Naive thymus-derived CD4-positive, alpha-beta T cell (primary cell): Measurements from ENCODE around the gene SCAND1. TPM values are rescaled to one million over a fixed set of nuclear protein-coding genes. Genes with fewer than 3 reads are reported as not detected.
"Not testable (repeated sequence)": the region's sequence is repeated elsewhere in the genome, so short reads cannot be mapped to it uniquely, and the experiment has no call there.

Experiments used
- ATAC-seq: fragments of 150-1000 bp; cut with Tn5 transposase; 2 replicates; pipeline ENCODE4 v1.10.0; 2021; ENCODE audit warnings: mild to moderate bottlenecking, moderate library complexity
- CTCF ChIA-PET: fragments of 350-600 bp; sonication (Branson Sonifier 250); formaldehyde crosslinking; loops from one replicate; lab custom pipeline; 2021; ENCODE audit warnings: antibody characterized with exemption; lab: Charles Lee
- POLR2A ChIA-PET: fragments of 350-600 bp; sonication (Branson Sonifier 250); formaldehyde crosslinking; loops from one replicate; lab custom pipeline; 2021; ENCODE audit warnings: antibody characterized with exemption, inconsistent platforms; lab: Charles Lee
- DNase-seq, 9 donors: peaks; one replicate each; pipeline versions ENCODE4 v3.0.0 to v3.0.0-alpha.2; 2020 to 2022; ENCODE audit warnings: mixed read lengths in 1 of 9
- H3K27ac ChIP-seq: one replicate; pipeline ENCODE4 v1.7.0; 2013; ENCODE audit warnings: mild to moderate bottlenecking, low read depth, low read length, moderate library complexity
- H3K27me3 ChIP-seq, 2 donors: one replicate each; pipeline ENCODE4 v1.7.0; 2013; ENCODE audit warnings: low read length in 2 of 2, mild to moderate bottlenecking in 2 of 2, moderate library complexity in 2 of 2; ENCODE audit not compliant: control insufficient read depth in 2 of 2, insufficient read depth in 2 of 2
- H3K36me3 ChIP-seq, 3 experiments: 1 replicate in 2 of 3; 2 replicates in 1 of 3; pipeline ENCODE4 v1.7.0; 2013; ENCODE audit warnings: low read length in 3 of 3, mild to moderate bottlenecking in 3 of 3, moderate library complexity in 1 of 3; ENCODE audit not compliant: insufficient read depth in 3 of 3, control insufficient read depth in 2 of 3
- H3K4me1 ChIP-seq, 2 donors: one replicate each; pipeline ENCODE4 v1.7.0; 2013; ENCODE audit warnings: low read length in 2 of 2, mild to moderate bottlenecking in 2 of 2, moderate library complexity in 1 of 2; ENCODE audit not compliant: control insufficient read depth in 2 of 2, insufficient read depth in 2 of 2
- H3K4me3 ChIP-seq: 2 replicates; pipeline ENCODE4 v1.7.0; 2013; ENCODE audit warnings: mild to moderate bottlenecking, low read length
- H3K9me3 ChIP-seq, 3 experiments: 1 replicate in 2 of 3; 2 replicates in 1 of 3; pipeline ENCODE4 v1.7.0; 2013; ENCODE audit warnings: low read length in 3 of 3; ENCODE audit not compliant: control insufficient read depth in 2 of 3
- H3K27ac Mint-ChIP-seq, 9 donors: one replicate each; pipeline ENCODE4 v1.8.0; 2020 to 2022; ENCODE audit warnings: mixed read lengths in 9 of 9, mild to moderate bottlenecking in 8 of 9, moderate library complexity in 5 of 9, inconsistent platforms in 2 of 9
- H3K27me3 Mint-ChIP-seq, 5 donors: one replicate each; pipeline ENCODE4 v1.8.0; 2021 to 2022; ENCODE audit warnings: mixed read lengths in 5 of 5, mild to moderate bottlenecking in 1 of 5
- H3K36me3 Mint-ChIP-seq, 5 donors: one replicate each; pipeline ENCODE4 v1.8.0; 2020 to 2022; ENCODE audit warnings: mixed read lengths in 5 of 5, mild to moderate bottlenecking in 3 of 5, inconsistent platforms in 1 of 5
- H3K4me1 Mint-ChIP-seq, 7 donors: one replicate each; pipeline ENCODE4 v1.8.0; 2020 to 2022; ENCODE audit warnings: mixed read lengths in 7 of 7, mild to moderate bottlenecking in 3 of 7, inconsistent platforms in 1 of 7
- H3K4me3 Mint-ChIP-seq, 10 donors: one replicate each; pipeline ENCODE4 v1.8.0; 2020 to 2022; ENCODE audit warnings: mild to moderate bottlenecking in 10 of 10, mixed read lengths in 10 of 10, moderate library complexity in 6 of 10, inconsistent platforms in 2 of 10
- H3K9me3 Mint-ChIP-seq, 11 donors: one replicate each; pipeline ENCODE4 v1.8.0; 2020 to 2022; ENCODE audit warnings: mixed read lengths in 11 of 11, mild to moderate bottlenecking in 4 of 11, inconsistent platforms in 1 of 11, moderate library complexity in 1 of 11
- intact Hi-C, 2 donors: fragments of 100-400 bp; cut with micrococcal nuclease; formaldehyde crosslinking; loops; one replicate each; pipeline ENCODE4 v1.15.1; 2023
- polyA plus RNA-seq, 2 donors: library from polyadenylated mRNA; unstranded; fragments of 300-500 nt; fragmentation: Illumina TruSeq; gene quantifications; one replicate each; pipeline ENCODE4 v1.2.3, GENCODE V29; 2021
- total RNA-seq, 6 experiments: library from RNA in 5 of 6; stranded (reverse) in 5 of 6; gene quantifications; 1 replicate in 5 of 6; 2 replicates in 1 of 6; pipeline ENCODE4 v1.2.3 and lab custom pipeline; 2021 to 2026

SCAND1 gene
- total and polyA plus RNA-seq, 7 experiments from 2014 or later = 41.8 to 212 (median 54.2) TPM

DNA sequence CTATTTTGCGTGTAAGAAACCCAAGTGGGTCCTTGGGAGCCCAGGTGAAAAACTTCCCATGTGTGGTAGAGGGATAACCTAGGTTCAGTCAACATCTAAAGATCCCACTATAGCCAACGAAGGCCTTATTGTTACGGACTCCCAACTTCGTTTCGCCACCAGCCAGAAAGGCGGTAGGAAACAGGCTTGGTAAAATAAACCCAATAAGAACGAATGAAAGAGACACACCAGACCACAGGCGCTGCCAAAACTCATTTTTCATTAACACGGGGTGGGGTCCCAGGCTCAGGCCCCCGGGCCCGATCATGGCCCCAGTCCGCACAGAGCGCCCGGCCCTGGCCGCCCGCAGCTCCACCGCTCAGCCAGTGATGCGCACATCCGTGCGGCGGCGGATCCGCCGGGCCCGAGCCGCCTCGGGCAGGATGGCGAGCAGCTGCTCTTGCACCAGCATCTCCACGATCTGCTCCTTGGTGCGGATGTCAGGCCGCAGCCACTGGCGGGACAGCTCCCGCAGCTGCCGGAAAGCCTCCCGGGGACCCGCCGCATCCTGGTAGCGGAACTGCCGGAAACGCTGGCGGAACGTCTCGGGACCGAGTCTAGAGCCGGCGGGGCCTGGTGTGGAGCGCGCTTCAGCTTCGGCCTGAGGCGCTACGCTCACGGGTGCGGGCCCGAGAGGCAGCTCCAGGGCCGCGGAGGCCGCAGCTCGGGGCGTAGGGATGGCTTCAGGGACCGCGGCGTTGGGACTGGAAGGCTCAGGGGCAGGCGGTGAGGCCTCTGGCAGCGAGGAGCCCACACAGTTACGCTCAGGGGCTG is 709 bp downstream of the SCAND1 start:
- H3K4me3 ChIP-seq = peak overlapping the region; percentile 84
- ChIA-PET CTCF (interaction anchor here (0.6 to 2.6 kb wide), 15 partner anchors 9 to 1665 kb away, joined by 3 to 8 read pairs (median 3); partner anchors contain the start of genes AAR2, PHF20 and RBM39), POLR2A (interaction anchor here (0.5 to 3.9 kb wide), 44 partner anchors 10 to 1960 kb away, joined by 3 to 44 read pairs (median 4); partner anchors contain the start of genes BLCAP, CEP250, CNBD2 and CPNE1)
- peak in 8 of 9 donors; percentile 71 to 78 (median 74) for DNase-seq
- peaks cover 0 to 8% (median 0%) of the 10 kb centered on the region in 3 experiments for H3K36me3 ChIP-seq
- Mint-ChIP-seq H3K27ac (peak overlapping the region; percentile 96 to 100 (median 99)), H3K4me3 (peak overlapping the region; percentile 86 to 99 (median 99)), H3K36me3 (peaks cover 0 to 11% (median 3%) of the 10 kb centered on the region in 5 donors), H3K4me1 (peaks cover 13 to 36% (median 22%) of the 10 kb centered on the region in 7 donors), H3K9me3 (no peaks in the 10 kb centered on the region), H3K27me3 (no peaks in the 10 kb centered on the region)
- ATAC-seq = peak; percentile 40
- H3K27ac ChIP-seq = peak overlapping the region; percentile 98
- no peaks in the 10 kb centered on the region for H3K9me3 ChIP-seq
- H3K4me1 ChIP-seq = peaks cover 17 to 23% of the 10 kb centered on the region in 2 donors
- H3K27me3 ChIP-seq = no peaks in the 10 kb centered on the region
- intact Hi-C loops = loop anchor here (1.0 to 10.0 kb wide), 28 partner anchors 39 to 1961 kb away; partner anchors contain the start of genes CEP250 (in 2 of the 2), CPNE1 (in 2 of the 2), ERGIC3 (in 2 of the 2) and PHF20 (in 2 of the 2)

DNA sequence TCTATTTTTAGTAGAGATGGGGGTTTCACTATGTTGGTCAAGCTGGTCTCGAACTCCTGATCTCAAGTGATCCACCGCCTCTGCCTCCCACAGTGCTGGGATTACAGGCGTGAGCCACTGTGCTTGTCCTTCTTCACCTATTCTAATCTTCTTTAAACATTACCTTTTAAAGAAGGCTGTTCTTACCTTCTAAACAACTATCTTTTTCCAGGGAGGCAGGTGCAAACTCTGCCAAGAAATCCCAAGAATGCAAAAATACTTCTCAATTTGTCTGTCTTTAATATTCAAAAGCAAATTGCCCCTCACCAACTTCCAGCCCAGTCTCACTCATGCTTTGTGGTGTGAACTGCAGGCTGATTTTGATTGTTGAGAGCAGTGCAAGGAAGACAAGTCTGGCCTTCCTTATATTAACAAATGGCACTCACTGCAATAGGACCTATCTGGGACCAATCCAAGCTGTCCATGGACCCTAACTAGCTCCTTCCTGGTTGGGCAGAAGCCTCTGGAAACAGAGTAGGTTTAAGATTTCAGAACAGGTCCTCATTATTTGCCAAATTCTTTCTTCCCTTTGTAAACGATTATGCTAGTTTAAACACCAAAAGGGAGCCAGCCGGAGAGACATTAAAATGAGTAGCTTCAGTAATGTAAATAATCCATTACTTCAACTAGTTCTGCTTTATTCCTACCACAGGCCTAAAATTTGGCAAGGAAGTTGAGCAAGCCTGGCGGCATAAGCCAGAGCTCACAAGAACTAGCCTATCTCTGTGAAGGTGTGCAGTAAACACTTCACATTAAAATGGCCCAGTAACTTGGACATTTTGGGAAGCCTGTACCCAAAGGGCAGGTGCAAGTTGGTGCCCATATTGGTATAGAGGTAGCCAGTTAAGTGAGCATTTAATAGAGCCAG is 1.6 kb downstream of the SCAND1 start:
- Mint-ChIP-seq H3K4me1 (peaks cover 13 to 36% (median 25%) of the 10 kb centered on the region in 7 donors), H3K27me3 (no peaks in the 10 kb centered on the region), H3K27ac (peak overlapping the region; percentile 95 to 100 (median 99)), H3K9me3 (no peaks in the 10 kb centered on the region), H3K36me3 (peaks cover 0 to 14% (median 7%) of the 10 kb centered on the region in 5 donors), H3K4me3 (peak overlapping the region; percentile 86 to 99 (median 99))
- Histone ChIP-seq H3K27me3 (no peaks in the 10 kb centered on the region), H3K36me3 (peaks cover 0 to 14% (median 5%) of the 10 kb centered on the region in 3 experiments), H3K4me1 (peaks cover 17 to 23% of the 10 kb centered on the region in 2 donors), H3K27ac (peak overlapping the region; percentile 98), H3K4me3 (peak overlapping the region; percentile 84), H3K9me3 (no peaks in the 10 kb centered on the region)
- ATAC-seq = no peak
- CTCF ChIA-PET = interaction anchor here (2.6 kb wide), 1 partner anchor 40 kb away, joined by 8 read pairs; no protein-coding TSS in a partner anchor
- peak in 1 of 9 donors; percentile 2 for DNase-seq
- intact Hi-C loops = loop anchor here (5.0 to 10.0 kb wide), 7 partner anchors 100 to 1128 kb away; partner anchors contain the start of genes CPNE1 (in 1 of the 2), DSN1 (in 1 of the 2), ERGIC3 (in 1 of the 2) and NCOA6 (in 1 of the 2)
- POLR2A ChIA-PET = interaction anchor here (1.2 to 3.9 kb wide), 18 partner anchors 10 to 1575 kb away, joined by 3 to 44 read pairs (median 11); partner anchors contain the start of genes BLCAP, CEP250, CPNE1 and DYNLRB1

DNA sequence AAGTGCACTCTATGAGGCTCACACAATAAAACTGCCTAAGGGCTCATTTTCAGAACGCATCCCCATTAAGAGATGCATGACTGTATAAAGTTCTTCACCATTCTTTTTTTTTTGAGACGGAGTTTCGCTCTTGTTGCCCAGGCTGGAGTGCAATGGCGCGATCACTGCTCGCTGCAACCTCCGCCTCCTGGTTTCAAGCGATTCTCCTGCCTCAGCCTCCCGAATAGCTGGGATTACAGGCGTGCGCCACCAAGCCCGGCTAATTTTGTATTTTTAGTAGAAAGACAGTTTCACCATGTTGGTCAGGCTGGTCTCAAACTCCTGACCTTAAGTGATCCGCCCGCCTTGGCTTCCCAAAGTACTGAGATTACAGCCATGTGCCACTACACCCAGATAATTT is 2.2 kb downstream of the SCAND1 start:
- peaks cover 0 to 21% (median 5%) of the 10 kb centered on the region in 3 experiments for H3K36me3 ChIP-seq
- H3K9me3 ChIP-seq, H3K4me3 ChIP-seq, ATAC-seq, DNase-seq, H3K27me3 Mint-ChIP-seq, H3K9me3 Mint-ChIP-seq, H3K27me3 ChIP-seq: not testable (repeated sequence)
- CTCF ChIA-PET = interaction anchor here (2.6 kb wide), 1 partner anchor 41 kb away, joined by 8 read pairs; no protein-coding TSS in a partner anchor
- peaks cover 0 to 17% (median 7%) of the 10 kb centered on the region in 5 donors for H3K36me3 Mint-ChIP-seq
- intact Hi-C loops = loop anchor here (5.0 to 10.0 kb wide), 7 partner anchors 100 to 1127 kb away; partner anchors contain the start of genes CPNE1 (in 1 of the 2), DSN1 (in 1 of the 2), ERGIC3 (in 1 of the 2) and NCOA6 (in 1 of the 2)
- peak overlapping the region in 8 of 9 donors; percentile 12 to 100 (median 98) for H3K27ac Mint-ChIP-seq
- POLR2A ChIA-PET = interaction anchor here (2.6 to 3.9 kb wide), 4 partner anchors 12 to 497 kb away, joined by 10 to 44 read pairs (median 14); partner anchors contain the start of genes CEP250 and RBM39
- H3K4me1 ChIP-seq = peaks cover 17 to 23% of the 10 kb centered on the region in 2 donors
- peak overlapping the region in 7 of 10 donors; percentile 86 to 99 (median 99) for H3K4me3 Mint-ChIP-seq
- peak overlapping the region; percentile 98 for H3K27ac ChIP-seq
- peaks cover 13 to 36% (median 31%) of the 10 kb centered on the region in 7 donors for H3K4me1 Mint-ChIP-seq

DNA sequence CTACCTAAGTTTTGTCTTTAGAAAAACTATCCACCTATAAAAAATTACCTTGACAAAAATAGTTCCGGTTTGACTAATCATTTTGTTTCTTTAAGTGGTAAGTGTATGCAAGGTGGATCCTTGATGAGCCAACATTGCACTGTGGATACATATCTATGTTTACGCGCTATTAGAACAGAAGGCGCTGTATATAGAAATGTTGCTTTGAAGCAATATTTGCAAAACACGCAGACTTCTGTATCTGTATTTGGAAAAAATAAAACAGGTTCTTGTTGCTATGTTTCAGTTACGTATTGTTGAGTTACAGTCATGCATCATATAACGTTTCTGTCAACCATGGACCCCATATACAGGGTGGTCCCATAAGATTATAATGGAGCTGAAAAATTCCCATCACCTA is 4.2 kb downstream of the SCAND1 start:
- no peak for ATAC-seq

DNA sequence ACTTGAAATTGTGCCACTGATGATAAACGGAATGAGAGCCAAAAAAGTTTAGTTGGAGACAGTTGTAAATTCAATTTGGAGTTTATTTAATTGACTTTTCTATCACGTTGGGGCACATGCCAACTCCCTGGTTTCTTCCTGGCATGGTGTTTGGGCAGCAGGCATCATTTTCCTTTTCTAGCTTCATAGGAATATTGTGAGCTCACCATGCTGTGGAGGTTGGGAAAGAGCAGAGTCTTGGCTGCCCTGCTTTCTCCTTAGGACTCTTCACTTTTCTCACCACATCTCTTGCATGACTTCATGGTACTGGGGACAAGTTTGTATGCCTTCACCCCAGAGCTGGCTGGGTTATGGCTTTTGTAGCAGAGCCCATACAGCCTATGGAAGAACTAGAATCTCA is 6.4 kb downstream of the SCAND1 start:
- peaks cover 4 to 40% (median 5%) of the 10 kb centered on the region in 3 experiments for H3K36me3 ChIP-seq
- DNase-seq (no peak), ATAC-seq (no peak)
- no peaks in the 10 kb centered on the region for H3K27me3 Mint-ChIP-seq
- no peak overlapping the region for H3K4me3 Mint-ChIP-seq
- intact Hi-C loops = loop anchor here in 1 of 2 donors (1.0 kb wide), 1 partner anchor 485 kb away; no protein-coding TSS in a partner anchor
- H3K4me1 ChIP-seq = peaks cover 7 to 13% of the 10 kb centered on the region in 2 donors
- no peaks in the 10 kb centered on the region for H3K27me3 ChIP-seq
- ChIA-PET CTCF (no interaction called here), POLR2A (no interaction called here)
- no peak overlapping the region for H3K4me3 ChIP-seq
- H3K9me3 Mint-ChIP-seq = no peaks in the 10 kb centered on the region
- no peak overlapping the region for H3K27ac ChIP-seq
- peaks cover 13 to 27% (median 18%) of the 10 kb centered on the region in 7 donors for H3K4me1 Mint-ChIP-seq
- H3K36me3 Mint-ChIP-seq = peaks cover 7 to 22% (median 9%) of the 10 kb centered on the region in 5 donors
- peak overlapping the region in 4 of 9 donors; percentile 34 to 74 (median 56) for H3K27ac Mint-ChIP-seq
- no peaks in the 10 kb centered on the region for H3K9me3 ChIP-seq

More for the DNA sequence above, 4.2 kb downstream of the SCAND1 start:
- Mint-ChIP-seq H3K27me3 (no peaks in the 10 kb centered on the region), H3K9me3 (no peaks in the 10 kb centered on the region), H3K4me1 (peaks cover 13 to 34% (median 24%) of the 10 kb centered on the region in 7 donors), H3K27ac (no peak overlapping the region), H3K36me3 (peaks cover 2 to 16% (median 10%) of the 10 kb centered on the region in 5 donors), H3K4me3 (no peak overlapping the region)
- Histone ChIP-seq H3K27ac (no peak overlapping the region), H3K27me3 (no peaks in the 10 kb centered on the region), H3K4me3 (no peak overlapping the region), H3K4me1 (peaks cover 13 to 18% of the 10 kb centered on the region in 2 donors), H3K36me3 (peaks cover 3 to 33% (median 5%) of the 10 kb centered on the region in 3 experiments), H3K9me3 (no peaks in the 10 kb centered on the region)
- CTCF ChIA-PET = interaction anchor here (0.6 kb wide), 1 partner anchor 262 kb away, joined by 3 read pairs; no protein-coding TSS in a partner anchor
- POLR2A ChIA-PET = interaction anchor here (0.6 kb wide), 2 partner anchors 23 to 39 kb away, joined by 3 to 4 read pairs; no protein-coding TSS in a partner anchor
- no peak for DNase-seq
- intact Hi-C loops = loop anchor here (5.0 to 10.0 kb wide), 7 partner anchors 102 to 1125 kb away; partner anchors contain the start of genes CPNE1 (in 1 of the 2), DSN1 (in 1 of the 2), ERGIC3 (in 1 of the 2) and NCOA6 (in 1 of the 2)
